Stomach (tissue), 9 donors: Measurements from ENCODE around the gene KRTAP9-7. TPM values are rescaled to one million over a fixed set of nuclear protein-coding genes. Genes with fewer than 3 reads are reported as not detected.

Source experiments
- DNase-seq, 2 donors: peaks; one replicate each; pipeline versions ENCODE4 v3.0.0 to v3.0.0-alpha.2; 2013 to 2019
- H3K27ac ChIP-seq, 5 donors: fragments of 200-600 bp in 4 of 5; sonication (generic) in 4 of 5; one replicate each; pipeline ENCODE4 v1.5.1; 2013 to 2019; ENCODE audit warnings: mild to moderate bottlenecking in 1 of 5, moderate library complexity in 1 of 5
- H3K27me3 ChIP-seq, 3 donors: fragments of 200-600 bp; sonication (generic); one replicate each; pipeline ENCODE4 v1.5.1; 2017 to 2019; ENCODE audit warnings: mixed run types in 1 of 3
- H3K36me3 ChIP-seq, 4 donors: fragments of 200-600 bp; sonication (generic); 1 replicate in 3 of 4; 2 replicates in 1 of 4; pipeline ENCODE4 v1.5.1; 2016 to 2019
- H3K4me1 ChIP-seq, 4 donors: fragments of 200-600 bp; sonication (generic); one replicate each; pipeline ENCODE4 v1.5.1; 2016 to 2019
- H3K4me3 ChIP-seq, 4 donors: fragments of 200-600 bp; sonication (generic) in 3 of 4; one replicate each; pipeline ENCODE4 v1.5.1; 2016 to 2019; ENCODE audit warnings: mild to moderate bottlenecking in 1 of 4
- H3K9me3 ChIP-seq, 4 donors: fragments of 200-600 bp; sonication (generic); one replicate each; pipeline ENCODE4 v1.5.1; 2016 to 2019
- EP300 ChIP-seq: sonication (generic); formaldehyde crosslinking; IDR thresholded peaks from one replicate; pipeline ENCODE4 v1.6.1; 2017; ENCODE audit warnings: antibody characterized with exemption
- POLR2A ChIP-seq, 4 donors: fragments of 450-650 bp; IDR thresholded peaks; one replicate each; pipeline ENCODE4 v1.6.1; 2016; ENCODE audit warnings: antibody characterized with exemption in 4 of 4, control low read depth in 2 of 4, mild to moderate bottlenecking in 1 of 4, moderate library complexity in 1 of 4
- POLR2AphosphoS5 ChIP-seq, 3 donors: sonication (generic); formaldehyde crosslinking; IDR thresholded peaks; one replicate each; pipeline ENCODE4 v1.6.1; 2016; ENCODE audit warnings: antibody characterized with exemption in 3 of 3
- WGBS, 5 donors: extraction: QIAGEN DNeasy Blood & Tissue Kit in 3 of 5; methylation state at CpG; one replicate each; pipeline versions ENCODE4 v1.1.5 to v1.1.7; 2013 to 2018; 5-methylcytosine and 5-hydroxymethylcytosine counted together
- intact Hi-C: fragments of 100-400 bp; cut with DNase I; formaldehyde crosslinking; loops from one replicate; pipeline ENCODE4 v1.15.1; 2023; ENCODE audit warnings: low total_unique reads
- polyA plus RNA-seq, 3 donors: library from polyadenylated mRNA; stranded (reverse); fragments of 200-250 nt; gene quantifications; one replicate each; pipeline ENCODE4 v1.2.3, GENCODE V29; 2013
- total RNA-seq, 5 donors: library from RNA; depleted of rRNA; stranded (reverse); fragments of >200 nt; gene quantifications; one replicate each; pipeline versions ENCODE4 v1.1.0 to v1.2.3, GENCODE V29; 2014 to 2016
- TF ChIP-seq, protein P1 (sequence below), 7 experiments: fragments of 450-650 bp in 4 of 7; fragments of 200-600 bp in 3 of 7; sonication (generic) in 3 of 7; IDR thresholded peaks; one replicate each; pipeline ENCODE4 v1.5.1; 2016 to 2019; ENCODE audit warnings: antibody characterized with exemption in 7 of 7, control low read depth in 2 of 7, mild to moderate bottlenecking in 1 of 7
- donor health status: healthy with polysubstance abuse.
- donor health status: Bipolar disorder and iron deficiency.
- donor health status: healthy.

The KRTAP9-7 gene
- total and polyA plus RNA-seq, 8 donors, result not detected

DNA sequence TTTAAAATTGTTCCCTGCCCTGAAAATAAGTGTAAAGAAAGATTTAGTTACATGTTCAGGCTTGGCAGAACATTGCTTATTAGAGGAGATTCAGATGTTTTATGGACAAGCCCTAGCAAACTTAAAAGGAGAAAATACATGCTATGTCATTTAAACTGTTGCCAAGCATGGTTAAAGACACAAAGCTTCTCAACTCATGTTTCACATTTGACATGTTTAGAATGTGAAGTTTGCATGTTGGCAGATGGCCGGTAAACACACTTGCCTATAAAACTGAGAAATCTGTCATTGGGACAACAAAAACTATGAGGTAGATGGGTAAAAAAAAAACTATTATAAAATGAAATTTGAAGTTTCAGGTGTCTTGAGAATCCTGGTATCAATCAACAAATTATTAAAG, 21.3 kb downstream of the KRTAP9-7 start:
- Histone ChIP-seq H3K9me3 (no peaks in the 10 kb centered on the region), H3K4me3 (no peak overlapping the region), H3K36me3 (no peaks in the 10 kb centered on the region), H3K4me1 (no peaks in the 10 kb centered on the region), H3K27me3 (peaks cover 0 to 10% (median 5%) of the 10 kb centered on the region in 3 donors), H3K27ac (no peak overlapping the region)
- TF ChIP-seq, protein P1, sequence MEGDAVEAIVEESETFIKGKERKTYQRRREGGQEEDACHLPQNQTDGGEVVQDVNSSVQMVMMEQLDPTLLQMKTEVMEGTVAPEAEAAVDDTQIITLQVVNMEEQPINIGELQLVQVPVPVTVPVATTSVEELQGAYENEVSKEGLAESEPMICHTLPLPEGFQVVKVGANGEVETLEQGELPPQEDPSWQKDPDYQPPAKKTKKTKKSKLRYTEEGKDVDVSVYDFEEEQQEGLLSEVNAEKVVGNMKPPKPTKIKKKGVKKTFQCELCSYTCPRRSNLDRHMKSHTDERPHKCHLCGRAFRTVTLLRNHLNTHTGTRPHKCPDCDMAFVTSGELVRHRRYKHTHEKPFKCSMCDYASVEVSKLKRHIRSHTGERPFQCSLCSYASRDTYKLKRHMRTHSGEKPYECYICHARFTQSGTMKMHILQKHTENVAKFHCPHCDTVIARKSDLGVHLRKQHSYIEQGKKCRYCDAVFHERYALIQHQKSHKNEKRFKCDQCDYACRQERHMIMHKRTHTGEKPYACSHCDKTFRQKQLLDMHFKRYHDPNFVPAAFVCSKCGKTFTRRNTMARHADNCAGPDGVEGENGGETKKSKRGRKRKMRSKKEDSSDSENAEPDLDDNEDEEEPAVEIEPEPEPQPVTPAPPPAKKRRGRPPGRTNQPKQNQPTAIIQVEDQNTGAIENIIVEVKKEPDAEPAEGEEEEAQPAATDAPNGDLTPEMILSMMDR (IDR thresholded peaks at IDR 0.05), result no peak
- TF ChIP-seq POLR2AphosphoS5 (IDR thresholded peaks at IDR 0.05) (no peak), EP300 (no peak), POLR2A (IDR thresholded peaks at IDR 0.05) (no peak)
- 50 to 76% (median 69%) methylated on average over 1 of the region's 1 CpG for WGBS, 5 donors
- intact Hi-C loops, result no loop called here
- DNase-seq, result peak in 1 of 2 donors; percentile 27

DNA sequence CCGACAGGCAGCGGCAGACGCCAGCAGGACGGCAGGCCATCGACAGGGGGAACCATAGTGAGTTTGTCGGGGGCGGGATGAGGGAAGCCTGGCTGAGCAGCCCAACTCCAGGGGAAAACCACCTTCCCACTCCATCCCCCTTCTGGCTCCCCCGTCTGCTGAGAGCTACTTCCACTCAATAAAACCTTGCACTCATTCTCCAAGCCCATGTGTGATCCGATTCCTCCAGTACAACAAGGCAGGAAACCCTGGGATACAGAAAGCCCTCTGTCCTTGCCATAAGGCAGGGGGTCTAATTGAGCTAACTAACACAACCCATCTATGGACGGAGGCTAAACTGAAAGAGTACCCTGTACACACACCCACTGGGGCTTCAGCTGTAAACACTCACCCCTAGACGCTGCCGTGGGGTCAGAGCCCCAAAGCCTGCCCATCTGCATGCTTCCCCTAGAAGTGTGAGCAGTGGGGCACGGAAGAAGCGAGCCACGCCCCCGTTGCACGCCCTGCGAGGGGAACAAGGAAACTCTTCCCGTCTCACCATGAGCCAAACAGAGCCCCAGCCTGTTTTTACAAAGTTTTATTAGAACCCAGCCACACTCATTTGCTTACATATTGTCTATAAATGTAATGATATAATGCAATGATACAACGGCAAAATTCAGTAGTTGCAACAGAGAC, 23.1 kb downstream of the KRTAP9-7 start:
- no peak for TF ChIP-seq EP300
- TF ChIP-seq POLR2AphosphoS5 (IDR thresholded peaks at IDR 0.05), result no peak
- TF ChIP-seq, protein P1 (IDR thresholded peaks at IDR 0.05), result no peak
- intact Hi-C loops, result no loop called here
- H3K36me3 ChIP-seq, result no peaks in the 10 kb centered on the region
- no peaks in the 10 kb centered on the region for H3K4me1 ChIP-seq
- no peak overlapping the region for H3K27ac ChIP-seq
- no peaks in the 10 kb centered on the region for H3K9me3 ChIP-seq
- no peak for DNase-seq
- peaks cover 0 to 10% (median 5%) of the 10 kb centered on the region in 3 donors for H3K27me3 ChIP-seq
- no peak overlapping the region for H3K4me3 ChIP-seq
- WGBS, 5 donors, result 87 to 89% (median 88%) methylated on average over 19 to 20 of the region's 20 CpGs

DNA sequence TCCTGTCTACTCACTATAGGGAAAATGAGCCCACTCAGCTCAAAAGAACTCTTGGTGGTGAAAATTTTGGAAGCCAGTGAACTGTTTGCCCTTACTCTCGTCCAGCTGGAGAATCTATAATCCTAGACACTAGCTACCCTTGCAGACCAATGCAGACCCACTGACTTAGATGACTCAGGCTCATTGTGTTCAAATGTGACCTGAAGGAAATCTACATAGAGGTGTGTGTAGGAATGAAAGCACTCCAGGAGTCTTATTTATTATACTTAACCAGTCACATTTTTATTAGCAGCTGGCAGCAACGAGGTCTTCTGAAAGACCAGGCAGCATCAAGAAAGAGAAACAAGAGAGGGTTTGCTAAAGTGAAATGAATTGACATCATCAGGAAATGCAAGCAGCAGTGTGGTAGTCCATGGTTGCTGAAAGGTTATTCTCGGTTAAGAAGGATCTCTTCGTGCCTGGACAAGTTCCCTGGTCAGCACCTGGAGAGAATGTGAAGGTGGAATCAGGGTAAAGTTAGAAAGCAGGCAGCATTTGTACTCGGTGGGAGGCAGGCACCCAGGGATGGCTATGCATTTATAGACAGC, 25.8 kb downstream of the KRTAP9-7 start:
- Histone ChIP-seq H3K27ac (no peak overlapping the region), H3K36me3 (no peaks in the 10 kb centered on the region), H3K4me1 (no peaks in the 10 kb centered on the region), H3K27me3 (peaks cover 0 to 15% (median 5%) of the 10 kb centered on the region in 3 donors), H3K9me3 (no peaks in the 10 kb centered on the region), H3K4me3 (no peak overlapping the region)
- TF ChIP-seq POLR2A (IDR thresholded peaks at IDR 0.05) (no peak), EP300 (no peak), POLR2AphosphoS5 (IDR thresholded peaks at IDR 0.05) (no peak)
- TF ChIP-seq, protein P1 (IDR thresholded peaks at IDR 0.05), result no peak
- no peak for DNase-seq
- 67 to 76% (median 72%) methylated on average over 5 of the region's 5 CpGs for WGBS, 5 donors
- intact Hi-C loops, result no loop called here

DNA sequence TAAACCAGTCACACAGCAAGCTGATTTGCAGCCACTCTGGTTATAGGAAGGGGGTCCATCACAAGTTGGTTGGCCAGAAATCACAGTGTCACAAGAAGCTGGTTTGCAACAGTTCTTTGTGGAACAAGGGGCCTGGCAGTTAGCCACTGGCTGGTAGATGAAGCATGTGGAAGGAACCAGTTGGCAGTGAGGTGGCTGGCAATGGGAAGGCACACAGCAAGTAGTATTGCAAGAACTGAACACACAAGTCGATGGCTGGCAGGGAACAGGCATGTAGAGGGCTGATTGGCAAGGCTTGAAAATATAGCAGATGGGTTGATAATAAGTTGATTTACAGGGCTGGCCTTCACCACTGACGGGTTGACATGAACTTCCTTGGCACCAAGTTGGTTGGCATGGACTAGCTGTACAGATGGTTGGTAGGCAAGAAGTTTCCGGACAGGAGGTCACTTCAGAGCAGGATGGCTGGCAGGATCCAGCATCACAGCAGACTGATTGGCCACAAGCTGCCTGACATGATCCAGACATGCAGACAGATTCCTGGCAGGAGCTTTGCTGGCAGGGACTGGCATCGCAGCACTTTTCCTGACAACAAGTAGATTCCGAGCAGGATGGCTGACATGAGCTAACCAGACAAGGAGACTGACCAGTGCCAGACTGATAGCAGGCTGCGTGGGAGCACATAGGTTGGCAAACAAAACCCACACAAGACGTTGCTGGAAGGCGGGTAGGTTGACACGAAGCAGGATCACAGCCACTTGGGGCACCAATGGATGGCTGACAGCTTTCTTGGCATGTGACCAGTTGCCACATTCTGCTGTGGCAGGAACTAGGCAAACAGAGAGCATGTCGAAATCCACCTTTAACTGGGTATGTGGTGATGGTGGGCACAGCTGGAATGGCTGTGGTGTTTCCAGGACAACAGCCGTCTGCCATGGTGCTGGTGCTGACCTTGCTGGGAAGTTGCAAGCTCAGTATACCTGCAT, 26.7 kb downstream of the KRTAP9-7 start, which contains the start of gene KRTAP29-1:
Gene KRTAP29-1 (minus strand): TSS at position 936 of the 986 bp plus-strand sequence. CDS start 0 bp downstream, at position 936.
- H3K4me3 ChIP-seq, result no peak within 1 kb of the TSS
- H3K27me3 ChIP-seq, result peaks cover 0 to 21% (median 5%) of the 10 kb centered on the region in 3 donors
- no peaks in the 10 kb centered on the region for H3K36me3 ChIP-seq
- no peaks in the 10 kb centered on the region for H3K4me1 ChIP-seq
- no peak for DNase-seq
- intact Hi-C loops, result no loop called here
- WGBS, 5 donors, result 56 to 69% (median 63%) methylated on average over 11 of the region's 11 CpGs
- no peak within 1 kb of the TSS for H3K27ac ChIP-seq
- TF ChIP-seq POLR2AphosphoS5 (IDR thresholded peaks at IDR 0.05), result no peak
- no peak for TF ChIP-seq POLR2A (IDR thresholded peaks at IDR 0.05)
- H3K9me3 ChIP-seq, result no peaks in the 10 kb centered on the region
